HepG2 (cell line): ENCODE measurements around the gene ACOT4. TPM values are rescaled to one million over a fixed set of nuclear protein-coding genes. Genes with fewer than 3 reads are reported as not detected.

ENCODE experiments used
- ARID4A ChIP-seq: sonication (generic); formaldehyde crosslinking; IDR thresholded peaks from 2 replicates; pipeline ENCODE4 v1.5.0; 2020; ENCODE audit warnings: mild to moderate bottlenecking, missing genetic modification reagents, borderline replicate concordance
- BCL6 ChIP-seq: IDR thresholded peaks from 2 replicates; pipeline ENCODE4 v1.6.1; 2016; ENCODE audit warnings: missing genetic modification reagents, missing compliant biosample characterization
- CBX5 ChIP-seq: sonication (generic); formaldehyde crosslinking; IDR thresholded peaks from 2 replicates; pipeline ENCODE4 v1.4.0; 2020; ENCODE audit warnings: missing genetic modification reagents, borderline replicate concordance
- GFI1 ChIP-seq: sonication (generic); formaldehyde crosslinking; IDR thresholded peaks from 2 replicates; pipeline ENCODE4 v1.5.0; 2020; ENCODE audit warnings: missing genetic modification reagents, mild to moderate bottlenecking, borderline replicate concordance
- HOXA9 ChIP-seq: sonication (generic); formaldehyde crosslinking; IDR thresholded peaks from 2 replicates; pipeline ENCODE4 v1.8.1; 2022; ENCODE audit warnings: missing genetic modification reagents, mild to moderate bottlenecking, moderate library complexity, borderline replicate concordance
- JDP2 ChIP-seq: sonication (generic); formaldehyde crosslinking; IDR thresholded peaks from 2 replicates; pipeline ENCODE4 v1.8.1; 2022; ENCODE audit warnings: missing genetic modification reagents, borderline replicate concordance
- MED8 ChIP-seq: sonication (generic); formaldehyde crosslinking; IDR thresholded peaks from 2 replicates; pipeline ENCODE4 v1.8.1; 2023; ENCODE audit warnings: mild to moderate bottlenecking, missing genetic modification reagents; ENCODE audit not compliant: insufficient replicate concordance
- MYC ChIP-seq: sonication (generic); formaldehyde crosslinking; IDR thresholded peaks from 2 replicates; pipeline ENCODE4 v1.9.0; 2021; ENCODE audit warnings: missing genetic modification reagents, borderline replicate concordance
- NFAT5 ChIP-seq: sonication (generic); formaldehyde crosslinking; IDR thresholded peaks from 2 replicates; pipeline ENCODE4 v1.4.0; 2020; ENCODE audit warnings: missing genetic modification reagents
- TFE3 ChIP-seq: IDR thresholded peaks from 2 replicates; pipeline ENCODE4 v1.6.1; 2016
- ZEB1 ChIP-seq: IDR thresholded peaks from 2 replicates; pipeline ENCODE4 v1.6.1; 2012; ENCODE audit warnings: mild to moderate bottlenecking, low read depth, inconsistent platforms; ENCODE audit not compliant: insufficient replicate concordance
- ZNF205 ChIP-seq: IDR thresholded peaks from 2 replicates; pipeline ENCODE4 v1.6.1; 2018; ENCODE audit warnings: missing biosample characterization, missing genetic modification reagents
- ZSCAN5A ChIP-seq: sonication (generic); formaldehyde crosslinking; IDR thresholded peaks from 2 replicates; pipeline ENCODE4 v1.8.0; 2022; ENCODE audit warnings: mild to moderate bottlenecking, missing genetic modification reagents, borderline replicate concordance
- polyA plus RNA-seq, 8 experiments: library from polyadenylated mRNA; depleted of rRNA in 3 of 8; stranded (reverse) in 7 of 8; unstranded in 1 of 8; fragments of >200 nt; fragmentation: Illumina TruSeq in 4 of 8; extraction: Trizol in 4 of 8; gene quantifications; 2 replicates each; pipeline versions ENCODE4 v1.2.1 to v1.2.3, GENCODE V29; 2011 to 2016; ENCODE audit warnings: low read depth in 4 of 8, missing spikeins in 1 of 8, mixed read lengths in 1 of 8; ENCODE audit not compliant: insufficient read depth in 1 of 8
- total RNA-seq, 5 experiments: library from RNA; depleted of rRNA; stranded (reverse); fragments of >200 nt; fragmentation: Illumina TruSeq; extraction: Trizol; gene quantifications; 2 replicates each; pipeline ENCODE4 v1.2.3, GENCODE V29; 2016; ENCODE audit warnings: low read depth in 1 of 5

ACOT4 gene
- total and polyA plus RNA-seq, 2 of the 13 experiments (the other 11 are each of a cell fraction or from before 2014, with no cell fraction given): 0.04 to 0.05 TPM

- TF ChIP-seq NFAT5 (no peak), ZEB1 (no peak), ZNF205 (no peak), JDP2 (no peak), ZSCAN5A (CRISPR knock-in tag) (no peak), HOXA9 (CRISPR knock-in tag) (no peak), MED8 (CRISPR knock-in tag) (no peak), ARID4A (CRISPR knock-in tag) (peak; percentile 92), MYC (CRISPR knock-in tag) (peak; percentile 64; the same call in 1 of the 2 replicates), GFI1 (peak; percentile 49; the same call in 1 of the 2 replicates), CBX5 (CRISPR knock-in tag) (no peak), TFE3 (no peak), BCL6 (CRISPR knock-in tag) (no peak)
Observed at GRCh38 chr14:73644531-73645247, 53.0 kb downstream of the ACOT4 start, which contains the start of gene DNAL1 (continued).
